Loucy (cell line): ENCODE results near the gene TLX2.

Experiments
- EZH2phosphoT487 ChIP-seq: fragments of 200-600 bp; IDR thresholded peaks from 2 replicates; pipeline ENCODE4 v1.6.1; 2018; ENCODE audit warnings: antibody characterized with exemption, mild to moderate bottlenecking, moderate library complexity, borderline replicate concordance
- TF ChIP-seq, protein P1 (sequence below): fragments of 200-600 bp; sonication (generic); conservative IDR thresholded peaks from 2 replicates; pipeline ENCODE4 v1.5.1; 2014; ENCODE audit warnings: mild to moderate bottlenecking, antibody characterized with exemption, low read length

DNA sequence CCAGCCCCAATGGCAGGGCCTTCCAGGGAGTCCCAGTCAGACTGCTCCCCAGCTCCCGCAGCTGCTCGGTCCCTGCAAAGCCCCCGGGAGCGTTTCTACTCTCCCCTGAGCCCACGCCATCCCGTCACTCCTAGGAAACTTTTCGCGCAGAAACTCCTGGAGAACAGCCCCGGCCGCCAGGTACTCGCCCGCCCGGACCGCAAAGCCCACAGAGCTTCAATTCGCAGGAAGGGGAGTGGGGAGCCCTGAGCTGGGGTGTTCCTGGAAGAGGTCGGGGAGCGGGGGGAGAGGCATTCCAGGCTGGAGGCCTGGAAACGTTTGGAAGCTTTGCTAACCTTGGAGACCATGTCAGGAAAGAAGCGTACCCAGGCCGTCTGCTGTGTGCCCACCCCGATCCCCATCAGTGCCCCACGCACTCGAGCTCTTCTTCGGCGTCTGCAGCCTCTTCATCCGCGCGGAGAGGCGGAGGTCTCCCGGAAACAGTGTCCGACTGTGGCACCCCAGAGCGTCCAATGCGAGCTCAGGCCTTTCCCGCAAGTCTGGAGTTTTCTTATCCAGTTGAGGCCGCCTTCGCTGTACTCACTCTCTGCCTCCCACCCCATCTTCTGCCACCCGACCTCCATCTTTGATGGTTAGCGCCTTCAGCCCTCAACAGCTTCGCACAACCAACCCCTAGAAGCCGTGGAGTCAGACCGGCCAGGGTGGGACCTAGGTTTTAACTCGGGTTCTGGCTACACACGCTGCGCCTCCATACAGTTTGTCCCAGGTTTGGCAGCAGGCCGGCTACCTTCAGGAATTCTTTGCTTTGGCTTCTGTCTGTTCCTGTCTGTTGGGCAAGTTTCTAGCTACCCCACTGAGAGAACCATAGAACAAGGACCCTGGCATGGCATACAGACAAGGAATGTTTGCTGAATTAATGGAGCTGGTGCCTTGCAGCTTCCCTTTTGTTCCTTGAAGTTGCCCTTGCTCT is 10.5 kb upstream of the TLX2 start:
- TF ChIP-seq, protein P1, sequence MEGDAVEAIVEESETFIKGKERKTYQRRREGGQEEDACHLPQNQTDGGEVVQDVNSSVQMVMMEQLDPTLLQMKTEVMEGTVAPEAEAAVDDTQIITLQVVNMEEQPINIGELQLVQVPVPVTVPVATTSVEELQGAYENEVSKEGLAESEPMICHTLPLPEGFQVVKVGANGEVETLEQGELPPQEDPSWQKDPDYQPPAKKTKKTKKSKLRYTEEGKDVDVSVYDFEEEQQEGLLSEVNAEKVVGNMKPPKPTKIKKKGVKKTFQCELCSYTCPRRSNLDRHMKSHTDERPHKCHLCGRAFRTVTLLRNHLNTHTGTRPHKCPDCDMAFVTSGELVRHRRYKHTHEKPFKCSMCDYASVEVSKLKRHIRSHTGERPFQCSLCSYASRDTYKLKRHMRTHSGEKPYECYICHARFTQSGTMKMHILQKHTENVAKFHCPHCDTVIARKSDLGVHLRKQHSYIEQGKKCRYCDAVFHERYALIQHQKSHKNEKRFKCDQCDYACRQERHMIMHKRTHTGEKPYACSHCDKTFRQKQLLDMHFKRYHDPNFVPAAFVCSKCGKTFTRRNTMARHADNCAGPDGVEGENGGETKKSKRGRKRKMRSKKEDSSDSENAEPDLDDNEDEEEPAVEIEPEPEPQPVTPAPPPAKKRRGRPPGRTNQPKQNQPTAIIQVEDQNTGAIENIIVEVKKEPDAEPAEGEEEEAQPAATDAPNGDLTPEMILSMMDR = no peak
- no peak for TF ChIP-seq EZH2phosphoT487
